Activated naive CD4-positive, alpha-beta T cell treated with anti-CD3 and anti-CD28 coated beads, Interleukin-2, amount 10 ng/mL, durations not matched to agents 7 days and 5 days (primary cell): Measurements from ENCODE around the gene RREB1.

ENCODE experiments used
- CTCF ChIA-PET: fragments of 350-600 bp; sonication (Branson Sonifier 250); formaldehyde crosslinking; loops from one replicate; lab custom pipeline; 2021; ENCODE audit warnings: antibody characterized with exemption; lab: Charles Lee
- DNase-seq: peaks from one replicate; pipeline ENCODE4 v3.0.0-alpha.2; 2020
- H3K27ac Mint-ChIP-seq: one replicate; pipeline ENCODE4 v1.8.0; 2021; ENCODE audit warnings: mild to moderate bottlenecking, moderate library complexity, mixed read lengths
- H3K27me3 Mint-ChIP-seq: one replicate; pipeline ENCODE4 v1.8.0; 2021; ENCODE audit warnings: mild to moderate bottlenecking, mixed read lengths
- H3K36me3 Mint-ChIP-seq: one replicate; pipeline ENCODE4 v1.8.0; 2021; ENCODE audit warnings: mixed read lengths
- H3K4me1 Mint-ChIP-seq: one replicate; pipeline ENCODE4 v1.8.0; 2021; ENCODE audit warnings: mixed read lengths
- H3K4me3 Mint-ChIP-seq: one replicate; pipeline ENCODE4 v1.8.0; 2021; ENCODE audit warnings: mild to moderate bottlenecking, moderate library complexity, mixed read lengths
- H3K9me3 Mint-ChIP-seq: one replicate; pipeline ENCODE4 v1.8.0; 2021; ENCODE audit warnings: mixed read lengths

The RREB1 gene

GRCh38 chr6:7173843-7174503 lies 66.2 kb downstream of the RREB1 start:
- no peaks in the 10 kb centered on the region for H3K27me3 Mint-ChIP-seq
- CTCF ChIA-PET = no interaction called here
- H3K4me1 Mint-ChIP-seq = peaks cover 5% of the 10 kb centered on the region
- no peak overlapping the region for H3K27ac Mint-ChIP-seq
- H3K36me3 Mint-ChIP-seq = peaks cover 16% of the 10 kb centered on the region
- H3K9me3 Mint-ChIP-seq = no peaks in the 10 kb centered on the region
- no peak for DNase-seq
- H3K4me3 Mint-ChIP-seq = no peak overlapping the region

- no peak overlapping the region for H3K4me3 Mint-ChIP-seq
- no peak for DNase-seq
- peaks cover 5% of the 10 kb centered on the region for H3K4me1 Mint-ChIP-seq
- H3K27me3 Mint-ChIP-seq = no peaks in the 10 kb centered on the region
- peaks cover 27% of the 10 kb centered on the region for H3K36me3 Mint-ChIP-seq
- H3K9me3 Mint-ChIP-seq = no peaks in the 10 kb centered on the region
- no peak overlapping the region for H3K27ac Mint-ChIP-seq
- CTCF ChIA-PET = no interaction called here
Observed at GRCh38 chr6:7175462-7175861, 67.7 kb downstream of the RREB1 start.

GRCh38 chr6:7176208-7176607 lies 68.4 kb downstream of the RREB1 start:
- CTCF ChIA-PET = no interaction called here
- Mint-ChIP-seq H3K27me3 (no peaks in the 10 kb centered on the region), H3K4me1 (peaks cover 2% of the 10 kb centered on the region), H3K9me3 (no peaks in the 10 kb centered on the region), H3K36me3 (peaks cover 34% of the 10 kb centered on the region), H3K27ac (no peak overlapping the region), H3K4me3 (no peak overlapping the region)
- no peak for DNase-seq

- Mint-ChIP-seq H3K36me3 (peaks cover 49% of the 10 kb centered on the region), H3K4me1 (no peaks in the 10 kb centered on the region), H3K9me3 (no peaks in the 10 kb centered on the region)
Observed at GRCh38 chr6:7178280-7178679, 70.5 kb downstream of the RREB1 start.

GRCh38 chr6:7180751-7181150 lies 73.0 kb downstream of the RREB1 start:
- no peaks in the 10 kb centered on the region for H3K4me1 Mint-ChIP-seq
- no peak for DNase-seq
- CTCF ChIA-PET = no interaction called here
- H3K4me3 Mint-ChIP-seq = no peak overlapping the region
- no peaks in the 10 kb centered on the region for H3K9me3 Mint-ChIP-seq
- no peak overlapping the region for H3K27ac Mint-ChIP-seq
- no peaks in the 10 kb centered on the region for H3K27me3 Mint-ChIP-seq
- H3K36me3 Mint-ChIP-seq = peaks cover 64% of the 10 kb centered on the region

More at GRCh38 chr6:7178280-7178679, 70.5 kb downstream of the RREB1 start:
- Mint-ChIP-seq H3K27ac (no peak overlapping the region), H3K4me3 (no peak overlapping the region), H3K27me3 (no peaks in the 10 kb centered on the region)
- DNase-seq = no peak
- CTCF ChIA-PET = no interaction called here

GRCh38 chr6:7183707-7184106 lies 75.9 kb downstream of the RREB1 start:
- Mint-ChIP-seq H3K4me1 (no peaks in the 10 kb centered on the region), H3K27me3 (no peaks in the 10 kb centered on the region), H3K4me3 (no peak overlapping the region), H3K27ac (no peak overlapping the region), H3K36me3 (peaks cover 63% of the 10 kb centered on the region), H3K9me3 (no peaks in the 10 kb centered on the region)
- CTCF ChIA-PET = interaction anchor here (0.5 kb wide), 1 partner anchor 123 kb away, joined by 3 read pairs; no protein-coding TSS in a partner anchor
- no peak for DNase-seq

GRCh38 chr6:7184502-7184901 lies 76.7 kb downstream of the RREB1 start:
- Mint-ChIP-seq H3K9me3 (no peaks in the 10 kb centered on the region), H3K27ac (no peak overlapping the region), H3K4me1 (no peaks in the 10 kb centered on the region), H3K36me3 (peaks cover 66% of the 10 kb centered on the region), H3K27me3 (no peaks in the 10 kb centered on the region), H3K4me3 (no peak overlapping the region)
- no peak for DNase-seq
- CTCF ChIA-PET = no interaction called here

- no peak for DNase-seq
- Mint-ChIP-seq H3K4me1 (no peaks in the 10 kb centered on the region), H3K27ac (no peak overlapping the region), H3K4me3 (no peak overlapping the region), H3K27me3 (no peaks in the 10 kb centered on the region), H3K9me3 (no peaks in the 10 kb centered on the region), H3K36me3 (peaks cover 64% of the 10 kb centered on the region)
- CTCF ChIA-PET = no interaction called here
Observed at GRCh38 chr6:7185561-7185960, 77.8 kb downstream of the RREB1 start.

GRCh38 chr6:7188492-7188891 lies 80.7 kb downstream of the RREB1 start:
- Mint-ChIP-seq H3K4me3 (no peak overlapping the region), H3K27me3 (no peaks in the 10 kb centered on the region), H3K4me1 (no peaks in the 10 kb centered on the region), H3K27ac (no peak overlapping the region), H3K9me3 (no peaks in the 10 kb centered on the region), H3K36me3 (peaks cover 65% of the 10 kb centered on the region)
- CTCF ChIA-PET = no interaction called here
- no peak for DNase-seq

GRCh38 chr6:7189101-7189758 lies 81.5 kb downstream of the RREB1 start:
- CTCF ChIA-PET = interaction anchor here (0.7 kb wide), 1 partner anchor 122 kb away, joined by 3 read pairs; no protein-coding TSS in a partner anchor
- DNase-seq = no peak
- Mint-ChIP-seq H3K9me3 (no peaks in the 10 kb centered on the region), H3K4me3 (no peak overlapping the region), H3K4me1 (peaks cover under 1% of the 10 kb centered on the region), H3K27me3 (no peaks in the 10 kb centered on the region), H3K27ac (no peak overlapping the region), H3K36me3 (peaks cover 66% of the 10 kb centered on the region)

GRCh38 chr6:7190791-7191190 lies 83.0 kb downstream of the RREB1 start:
- no peak overlapping the region for H3K4me3 Mint-ChIP-seq
- no peaks in the 10 kb centered on the region for H3K27me3 Mint-ChIP-seq
- CTCF ChIA-PET = no interaction called here
- H3K36me3 Mint-ChIP-seq = peaks cover 71% of the 10 kb centered on the region
- H3K4me1 Mint-ChIP-seq = peaks cover 15% of the 10 kb centered on the region
- H3K9me3 Mint-ChIP-seq = no peaks in the 10 kb centered on the region
- no peak for DNase-seq
- no peak overlapping the region for H3K27ac Mint-ChIP-seq

GRCh38 chr6:7193122-7193521 lies 85.4 kb downstream of the RREB1 start:
- no peak for DNase-seq

GRCh38 chr6:7194657-7195056 lies 86.9 kb downstream of the RREB1 start:
- no peaks in the 10 kb centered on the region for H3K9me3 Mint-ChIP-seq
- H3K27me3 Mint-ChIP-seq = no peaks in the 10 kb centered on the region
- H3K4me1 Mint-ChIP-seq = peaks cover 29% of the 10 kb centered on the region
- peaks cover 62% of the 10 kb centered on the region for H3K36me3 Mint-ChIP-seq
- DNase-seq = no peak
- H3K27ac Mint-ChIP-seq = peak overlapping the region; percentile 33
- CTCF ChIA-PET = no interaction called here
- no peak overlapping the region for H3K4me3 Mint-ChIP-seq

More at GRCh38 chr6:7193122-7193521, 85.4 kb downstream of the RREB1 start:
- H3K4me3 Mint-ChIP-seq = no peak overlapping the region
- H3K27me3 Mint-ChIP-seq = no peaks in the 10 kb centered on the region
- peaks cover 29% of the 10 kb centered on the region for H3K4me1 Mint-ChIP-seq
- H3K9me3 Mint-ChIP-seq = no peaks in the 10 kb centered on the region
- CTCF ChIA-PET = no interaction called here
- no peak overlapping the region for H3K27ac Mint-ChIP-seq
- H3K36me3 Mint-ChIP-seq = peaks cover 73% of the 10 kb centered on the region

GRCh38 chr6:7195339-7196018 lies 87.7 kb downstream of the RREB1 start:
- H3K4me3 Mint-ChIP-seq = no peak overlapping the region
- no peak overlapping the region for H3K27ac Mint-ChIP-seq
- H3K27me3 Mint-ChIP-seq = no peaks in the 10 kb centered on the region
- peaks cover 29% of the 10 kb centered on the region for H3K4me1 Mint-ChIP-seq
- H3K9me3 Mint-ChIP-seq = no peaks in the 10 kb centered on the region
- CTCF ChIA-PET = no interaction called here
- no peak for DNase-seq
- peaks cover 58% of the 10 kb centered on the region for H3K36me3 Mint-ChIP-seq

- CTCF ChIA-PET = no interaction called here
- Mint-ChIP-seq H3K27me3 (no peaks in the 10 kb centered on the region), H3K4me3 (no peak overlapping the region), H3K9me3 (no peaks in the 10 kb centered on the region), H3K27ac (peak overlapping the region; percentile 49), H3K4me1 (peaks cover 29% of the 10 kb centered on the region), H3K36me3 (peaks cover 56% of the 10 kb centered on the region)
- peak; percentile 30 for DNase-seq
Observed at GRCh38 chr6:7196019-7196402, 88.2 kb downstream of the RREB1 start.
